Measurements from ENCODE around the gene PHF13.
A peak's percentile ranks its signal among the peaks of the same experiment; 100 is the strongest.

Gene PHF13

DNA sequence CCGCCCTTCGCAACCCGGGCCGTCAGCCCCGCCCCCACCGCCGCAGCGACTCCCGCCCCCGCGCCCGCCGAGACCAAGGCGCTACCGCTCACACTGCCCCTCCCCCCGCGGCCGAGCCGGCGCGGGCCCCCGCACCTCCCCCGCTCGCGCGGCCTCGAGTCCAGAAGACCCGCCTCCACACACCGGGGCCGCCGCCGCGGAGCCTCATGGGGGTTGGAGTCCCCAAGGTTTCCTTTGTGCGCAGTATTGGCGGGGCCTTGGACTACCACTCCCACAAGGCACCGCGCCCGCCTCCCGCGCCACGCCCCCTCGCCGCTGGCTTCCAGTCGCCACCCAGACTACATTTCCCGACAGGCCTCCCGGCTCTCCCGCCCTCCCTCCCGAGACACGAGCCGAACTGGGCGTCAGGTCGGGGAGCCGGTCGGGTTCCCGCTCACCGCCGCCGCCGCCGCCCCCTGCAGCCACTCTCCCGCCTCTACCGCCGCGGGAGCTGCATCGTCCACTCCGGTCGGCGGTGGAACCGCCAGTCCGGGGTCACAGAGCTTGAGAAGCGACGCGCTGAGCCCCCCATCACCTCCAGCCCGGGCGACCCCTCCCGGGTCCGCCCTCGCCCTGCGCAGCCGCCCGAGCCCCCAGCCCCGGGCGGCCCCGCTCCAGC, at the start of gene PHF13:
Gene PHF13 (plus strand): TSS at position 371 of the 658 bp plus-strand sequence. CDS start 336 bp downstream, outside the sequence.
- peak; percentile 99 for DNase-seq (ENCODE audit: low read depth in 2 of 2)

DNA sequence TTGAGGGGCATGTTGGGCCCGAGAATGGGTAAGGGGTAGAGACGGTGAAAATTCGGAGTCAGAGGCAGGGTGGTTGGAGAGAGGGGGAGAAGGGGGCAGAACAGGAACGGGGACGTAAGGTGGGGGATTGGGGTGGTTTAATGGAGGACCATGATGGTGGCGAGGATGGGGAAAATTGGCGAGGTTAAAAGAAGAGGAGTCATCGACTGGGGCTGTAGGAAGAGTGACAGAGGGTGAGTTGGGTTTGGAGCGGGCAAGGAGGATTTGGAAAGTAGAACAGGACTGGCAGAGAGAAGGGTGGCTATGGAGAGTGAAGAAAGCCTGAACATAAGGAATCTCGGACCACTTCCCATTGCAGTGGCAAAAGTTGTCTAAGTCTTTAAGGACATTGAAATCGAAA, 44.5 kb upstream of the PHF13 start:
- no peak for DNase-seq (ENCODE audit: low read depth in 2 of 2)

DNA sequence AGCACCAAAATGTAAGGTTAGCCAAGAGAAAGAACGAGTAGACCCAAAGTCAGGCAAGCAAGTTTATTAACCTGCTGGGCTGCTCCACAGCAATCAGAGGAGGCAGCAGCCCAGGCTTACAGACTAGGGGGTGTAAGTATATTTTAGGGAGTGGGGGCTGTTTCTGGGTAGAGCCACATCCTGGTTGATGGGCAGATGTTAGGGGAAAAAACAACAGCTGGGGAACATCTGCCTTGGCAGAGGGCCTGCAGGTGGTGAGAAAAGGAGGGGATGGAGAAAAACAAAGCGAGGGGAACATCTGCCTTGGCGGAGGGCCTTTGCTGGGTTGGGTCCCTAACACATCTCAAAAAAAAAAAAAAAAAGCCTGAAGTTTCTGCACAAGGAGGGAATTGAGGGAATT, 43.4 kb upstream of the PHF13 start:
- DNase-seq (ENCODE audit: low read depth in 2 of 2), result no peak

DNA sequence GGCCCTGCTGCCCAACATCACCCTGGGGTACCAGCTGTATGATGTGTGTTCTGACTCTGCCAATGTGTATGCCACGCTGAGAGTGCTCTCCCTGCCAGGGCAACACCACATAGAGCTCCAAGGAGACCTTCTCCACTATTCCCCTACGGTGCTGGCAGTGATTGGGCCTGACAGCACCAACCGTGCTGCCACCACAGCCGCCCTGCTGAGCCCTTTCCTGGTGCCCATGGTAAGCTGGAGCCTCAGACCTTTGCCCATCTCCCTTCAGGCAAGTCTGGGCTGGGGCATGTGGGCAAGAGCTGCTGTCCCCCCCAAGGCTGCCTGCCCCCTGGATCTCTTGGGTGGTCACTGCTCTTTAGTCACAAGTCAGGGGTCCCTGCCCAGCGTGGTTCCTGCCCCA, 42.5 kb upstream of the PHF13 start:
- no peak for DNase-seq (ENCODE audit: low read depth in 2 of 2)

DNA sequence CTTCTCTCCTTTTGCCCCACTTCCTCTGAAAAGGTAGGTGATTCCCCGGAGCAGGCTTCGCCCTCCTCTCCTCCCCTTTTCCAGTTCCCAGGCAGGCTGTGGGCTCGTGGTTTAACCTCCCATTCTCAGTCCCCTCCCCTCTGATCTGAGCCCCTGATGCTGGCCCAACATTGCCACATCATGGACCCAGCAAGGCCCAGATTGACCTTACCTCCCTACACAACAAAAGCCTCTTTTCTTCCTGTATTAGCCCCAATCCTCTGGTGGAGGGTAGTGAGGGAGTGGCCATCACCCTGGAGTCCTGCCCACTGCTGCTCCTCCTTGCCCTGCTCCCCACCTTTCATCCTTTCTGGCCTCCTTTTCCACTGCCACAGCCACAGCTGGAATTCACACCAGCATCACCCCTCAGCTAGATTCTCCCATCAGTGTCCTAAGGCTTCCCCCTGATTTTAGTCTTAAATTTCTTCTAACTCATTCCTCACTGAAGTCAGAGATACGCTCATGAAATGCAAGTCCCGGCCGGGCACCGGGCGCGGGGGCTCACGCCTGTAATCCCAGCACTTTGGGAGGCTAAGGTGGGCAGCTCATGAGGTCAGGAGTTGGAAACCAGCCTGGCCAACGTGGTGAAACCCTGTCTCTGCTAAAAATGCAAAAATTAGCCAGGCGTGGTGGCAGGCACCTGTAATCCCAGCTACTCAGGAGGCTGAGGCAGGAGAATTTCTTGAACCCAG, 40.7 kb upstream of the PHF13 start:
- no peak for DNase-seq (ENCODE audit: low read depth in 2 of 2)

DNA sequence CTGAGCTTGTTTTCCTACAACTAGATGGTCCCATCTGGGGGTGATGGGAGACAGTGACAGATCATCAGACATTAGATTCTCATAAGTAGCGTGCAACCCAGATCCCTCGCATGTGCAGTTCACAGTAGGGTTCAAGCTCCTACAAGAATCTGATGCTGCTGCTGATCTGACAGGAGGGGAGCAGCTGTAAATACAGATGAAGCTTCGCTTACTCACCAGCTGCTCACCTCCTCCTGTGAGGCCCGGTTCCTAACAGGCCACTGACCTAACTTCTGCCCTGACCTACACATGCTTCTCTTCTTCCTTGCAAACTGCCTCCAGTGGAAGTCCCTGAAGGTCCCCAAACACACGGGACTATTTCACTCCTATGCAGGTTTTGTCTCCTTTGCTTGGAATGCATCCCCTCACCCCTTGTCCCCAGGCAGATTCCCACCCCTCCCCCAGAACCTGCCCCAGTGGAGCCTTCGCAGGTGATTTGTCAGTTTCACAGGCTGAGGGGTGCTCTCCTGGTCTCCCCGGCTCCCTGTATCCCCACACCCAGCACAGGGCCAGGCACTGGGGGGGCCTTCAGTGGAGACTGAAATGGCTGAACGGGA, 39.4 kb upstream of the PHF13 start:
- DNase-seq (ENCODE audit: low read depth in 2 of 2), result no peak

DNA sequence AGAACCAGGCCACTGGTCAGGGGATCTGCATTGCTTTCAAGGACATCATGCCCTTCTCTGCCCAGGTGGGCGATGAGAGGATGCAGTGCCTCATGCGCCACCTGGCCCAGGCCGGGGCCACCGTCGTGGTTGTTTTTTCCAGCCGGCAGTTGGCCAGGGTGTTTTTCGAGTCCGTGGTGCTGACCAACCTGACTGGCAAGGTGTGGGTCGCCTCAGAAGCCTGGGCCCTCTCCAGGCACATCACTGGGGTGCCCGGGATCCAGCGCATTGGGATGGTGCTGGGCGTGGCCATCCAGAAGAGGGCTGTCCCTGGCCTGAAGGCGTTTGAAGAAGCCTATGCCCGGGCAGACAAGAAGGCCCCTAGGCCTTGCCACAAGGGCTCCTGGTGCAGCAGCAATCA, 38.7 kb upstream of the PHF13 start:
- DNase-seq (ENCODE audit: low read depth in 2 of 2), result no peak

DNA sequence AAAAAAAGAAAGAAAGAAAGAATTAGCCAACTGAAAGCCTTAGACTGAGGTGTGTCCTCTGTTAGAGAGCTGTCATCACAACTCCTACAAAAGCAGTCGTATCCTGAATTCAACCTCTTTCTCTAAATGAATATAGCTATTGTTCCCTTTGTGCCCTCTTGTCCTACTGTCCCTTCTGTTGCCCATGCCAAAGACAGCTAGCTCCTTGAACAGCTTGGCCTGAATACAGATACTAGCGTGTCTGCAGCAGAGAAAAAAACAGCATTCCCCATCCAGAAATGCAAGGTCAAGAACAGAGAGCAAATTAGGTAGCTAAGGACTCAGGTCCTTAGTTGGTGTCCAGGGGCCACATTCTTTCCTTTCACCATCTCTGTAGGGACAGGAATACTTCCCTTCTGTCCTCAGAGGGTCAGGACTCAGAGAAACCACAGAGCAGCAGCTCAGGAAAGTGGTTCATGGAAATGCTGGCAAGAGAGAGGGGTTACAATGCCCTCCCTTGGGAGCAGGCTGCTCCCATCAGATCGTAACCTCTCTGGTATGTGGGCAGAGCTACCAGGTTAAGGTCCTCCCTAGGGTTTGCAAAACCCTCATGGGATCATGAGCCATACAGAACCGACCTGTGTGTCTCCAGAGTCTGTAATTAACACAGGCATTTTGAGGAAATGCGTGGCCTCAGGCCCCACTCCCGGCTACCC, 35.6 kb upstream of the PHF13 start:
- no peak for DNase-seq (ENCODE audit: low read depth in 2 of 2)

DNA sequence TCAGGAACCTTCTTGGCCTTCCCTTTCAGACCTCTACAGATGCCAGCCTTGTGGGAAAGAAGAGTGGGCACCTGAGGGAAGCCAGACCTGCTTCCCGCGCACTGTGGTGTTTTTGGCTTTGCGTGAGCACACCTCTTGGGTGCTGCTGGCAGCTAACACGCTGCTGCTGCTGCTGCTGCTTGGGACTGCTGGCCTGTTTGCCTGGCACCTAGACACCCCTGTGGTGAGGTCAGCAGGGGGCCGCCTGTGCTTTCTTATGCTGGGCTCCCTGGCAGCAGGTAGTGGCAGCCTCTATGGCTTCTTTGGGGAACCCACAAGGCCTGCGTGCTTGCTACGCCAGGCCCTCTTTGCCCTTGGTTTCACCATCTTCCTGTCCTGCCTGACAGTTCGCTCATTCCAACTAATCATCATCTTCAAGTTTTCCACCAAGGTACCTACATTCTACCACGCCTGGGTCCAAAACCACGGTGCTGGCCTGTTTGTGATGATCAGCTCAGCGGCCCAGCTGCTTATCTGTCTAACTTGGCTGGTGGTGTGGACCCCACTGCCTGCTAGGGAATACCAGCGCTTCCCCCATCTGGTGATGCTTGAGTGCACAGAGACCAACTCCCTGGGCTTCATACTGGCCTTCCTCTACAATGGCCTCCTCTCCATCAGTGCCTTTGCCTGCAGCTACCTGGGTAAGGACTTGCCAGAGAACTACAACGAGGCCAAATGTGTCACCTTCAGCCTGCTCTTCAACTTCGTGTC, 34.7 kb upstream of the PHF13 start:
- no peak for DNase-seq (ENCODE audit: low read depth in 2 of 2)

DNA sequence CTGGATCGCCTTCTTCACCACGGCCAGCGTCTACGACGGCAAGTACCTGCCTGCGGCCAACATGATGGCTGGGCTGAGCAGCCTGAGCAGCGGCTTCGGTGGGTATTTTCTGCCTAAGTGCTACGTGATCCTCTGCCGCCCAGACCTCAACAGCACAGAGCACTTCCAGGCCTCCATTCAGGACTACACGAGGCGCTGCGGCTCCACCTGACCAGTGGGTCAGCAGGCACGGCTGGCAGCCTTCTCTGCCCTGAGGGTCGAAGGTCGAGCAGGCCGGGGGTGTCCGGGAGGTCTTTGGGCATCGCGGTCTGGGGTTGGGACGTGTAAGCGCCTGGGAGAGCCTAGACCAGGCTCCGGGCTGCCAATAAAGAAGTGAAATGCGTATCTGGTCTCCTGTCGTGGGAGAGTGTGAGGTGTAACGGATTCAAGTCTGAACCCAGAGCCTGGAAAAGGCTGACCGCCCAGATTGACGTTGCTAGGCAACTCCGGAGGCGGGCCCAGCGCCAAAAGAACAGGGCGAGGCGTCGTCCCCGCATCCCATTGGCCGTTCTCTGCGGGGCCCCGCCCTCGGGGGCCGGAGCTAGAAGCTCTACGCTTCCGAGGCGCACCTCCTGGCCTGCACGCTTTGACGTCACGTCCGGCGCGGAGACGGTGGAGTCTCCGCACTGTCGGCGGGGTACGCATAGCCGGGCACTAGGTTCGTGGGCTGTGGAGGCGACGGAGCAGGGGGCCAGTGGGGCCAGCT, 34.0 kb upstream of the PHF13 start, which contains the start of gene ZBTB48:
Gene ZBTB48 (plus strand): TSS at position 621 of the 745 bp plus-strand sequence. CDS start 616 bp downstream, outside the sequence.
- peak; percentile 93 to 95 for DNase-seq (ENCODE audit: low read depth in 2 of 2)

DNA sequence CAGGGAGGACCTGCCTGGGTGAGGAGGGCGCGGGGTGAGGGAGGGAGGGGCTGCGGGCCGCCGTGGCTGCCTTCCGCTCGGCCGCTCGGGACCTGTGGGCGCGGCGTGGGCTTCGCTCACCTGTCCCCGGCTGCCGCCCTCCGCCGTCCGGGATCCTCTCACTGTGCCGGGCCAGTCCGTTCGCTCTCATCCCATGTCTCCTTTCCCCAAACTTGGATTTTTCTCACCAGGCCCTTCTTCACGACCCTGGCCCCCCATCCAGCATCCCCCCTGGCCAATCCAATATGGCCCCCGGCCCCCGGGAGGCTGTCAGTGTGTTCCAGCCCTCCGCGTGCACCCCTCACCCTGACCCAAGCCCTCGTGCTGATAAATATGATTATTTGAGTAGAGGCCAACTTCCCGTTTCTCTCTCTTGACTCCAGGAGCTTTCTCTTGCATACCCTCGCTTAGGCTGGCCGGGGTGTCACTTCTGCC, 33.4 kb upstream of the PHF13 start:
- DNase-seq (ENCODE audit: low read depth in 2 of 2), result no peak

DNA sequence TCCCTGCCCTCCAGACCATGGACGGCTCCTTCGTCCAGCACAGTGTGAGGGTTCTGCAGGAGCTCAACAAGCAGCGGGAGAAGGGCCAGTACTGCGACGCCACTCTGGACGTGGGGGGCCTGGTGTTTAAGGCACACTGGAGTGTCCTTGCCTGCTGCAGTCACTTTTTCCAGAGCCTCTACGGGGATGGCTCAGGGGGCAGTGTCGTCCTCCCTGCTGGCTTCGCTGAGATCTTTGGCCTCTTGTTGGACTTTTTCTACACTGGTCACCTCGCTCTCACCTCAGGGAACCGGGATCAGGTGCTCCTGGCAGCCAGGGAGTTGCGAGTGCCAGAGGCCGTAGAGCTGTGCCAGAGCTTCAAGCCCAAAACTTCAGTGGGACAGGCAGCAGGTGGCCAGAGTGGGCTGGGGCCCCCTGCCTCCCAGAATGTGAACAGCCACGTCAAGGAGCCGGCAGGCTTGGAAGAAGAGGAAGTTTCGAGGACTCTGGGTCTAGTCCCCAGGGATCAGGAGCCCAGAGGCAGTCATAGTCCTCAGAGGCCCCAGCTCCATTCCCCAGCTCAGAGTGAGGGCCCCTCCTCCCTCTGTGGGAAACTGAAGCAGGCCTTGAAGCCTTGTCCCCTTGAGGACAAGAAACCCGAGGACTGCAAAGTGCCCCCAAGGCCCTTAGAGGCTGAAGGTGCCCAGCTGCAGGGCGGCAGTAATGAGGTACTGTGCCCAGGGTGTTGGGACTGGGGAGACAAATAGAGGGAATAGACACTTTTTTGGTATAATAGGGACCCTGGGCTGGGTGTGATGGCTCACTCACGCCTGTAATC, 32.7 kb upstream of the PHF13 start:
- DNase-seq (ENCODE audit: low read depth in 2 of 2), result no peak

DNA sequence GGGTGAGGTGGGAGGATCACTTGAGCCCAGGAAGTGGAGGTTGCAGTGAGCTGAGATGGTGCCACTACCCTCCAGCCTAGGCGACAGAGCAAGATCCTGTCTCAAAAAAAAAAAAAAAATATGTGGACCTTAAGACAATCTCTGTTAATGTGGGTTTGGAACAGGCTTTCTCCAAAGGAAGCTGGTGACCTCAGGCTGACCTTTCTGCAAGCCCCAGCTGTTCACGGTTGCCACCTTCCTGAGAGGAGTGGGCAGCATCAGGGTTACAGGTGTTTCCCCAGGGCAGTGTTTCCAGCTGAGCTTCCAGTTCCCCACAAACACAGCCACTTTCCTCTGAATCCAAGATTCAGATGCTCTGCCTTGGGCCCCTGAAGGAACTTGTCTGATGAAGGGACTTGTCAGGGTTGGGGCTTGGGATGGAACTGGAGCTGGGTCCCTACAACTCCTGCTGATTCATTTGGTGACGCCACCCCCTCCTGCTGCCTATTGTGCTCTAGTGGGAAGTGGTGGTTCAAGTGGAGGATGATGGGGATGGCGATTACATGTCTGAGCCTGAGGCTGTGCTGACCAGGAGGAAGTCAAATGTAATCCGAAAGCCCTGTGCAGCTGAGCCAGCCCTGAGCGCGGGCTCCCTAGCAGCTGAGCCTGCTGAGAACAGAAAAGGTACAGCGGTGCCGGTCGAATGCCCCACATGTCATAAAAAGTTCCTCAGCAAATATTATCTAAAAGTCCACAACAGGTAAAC, 31.8 kb upstream of the PHF13 start:
- DNase-seq (ENCODE audit: low read depth in 2 of 2), result no peak

DNA sequence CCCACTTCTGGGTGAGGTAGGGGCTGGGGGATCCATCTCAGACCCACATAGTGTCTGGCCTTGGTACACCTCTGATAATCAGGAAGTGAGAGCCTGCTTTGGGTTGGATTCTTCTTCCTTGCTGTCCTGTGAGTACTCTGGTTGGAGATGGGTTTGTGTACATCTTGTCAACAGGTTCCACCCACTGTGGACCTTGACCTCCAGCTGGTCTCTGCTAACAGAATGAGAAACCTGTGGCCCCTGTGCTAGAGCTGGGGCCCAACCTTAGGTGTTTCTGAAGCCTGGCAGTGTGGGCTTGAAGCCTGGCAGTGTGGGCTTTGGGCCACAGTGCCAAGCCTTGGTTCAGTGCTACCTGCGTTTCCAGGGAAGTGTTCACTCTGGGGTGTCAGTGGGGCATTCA, 31.2 kb upstream of the PHF13 start:
- no peak for DNase-seq (ENCODE audit: low read depth in 2 of 2)

DNA sequence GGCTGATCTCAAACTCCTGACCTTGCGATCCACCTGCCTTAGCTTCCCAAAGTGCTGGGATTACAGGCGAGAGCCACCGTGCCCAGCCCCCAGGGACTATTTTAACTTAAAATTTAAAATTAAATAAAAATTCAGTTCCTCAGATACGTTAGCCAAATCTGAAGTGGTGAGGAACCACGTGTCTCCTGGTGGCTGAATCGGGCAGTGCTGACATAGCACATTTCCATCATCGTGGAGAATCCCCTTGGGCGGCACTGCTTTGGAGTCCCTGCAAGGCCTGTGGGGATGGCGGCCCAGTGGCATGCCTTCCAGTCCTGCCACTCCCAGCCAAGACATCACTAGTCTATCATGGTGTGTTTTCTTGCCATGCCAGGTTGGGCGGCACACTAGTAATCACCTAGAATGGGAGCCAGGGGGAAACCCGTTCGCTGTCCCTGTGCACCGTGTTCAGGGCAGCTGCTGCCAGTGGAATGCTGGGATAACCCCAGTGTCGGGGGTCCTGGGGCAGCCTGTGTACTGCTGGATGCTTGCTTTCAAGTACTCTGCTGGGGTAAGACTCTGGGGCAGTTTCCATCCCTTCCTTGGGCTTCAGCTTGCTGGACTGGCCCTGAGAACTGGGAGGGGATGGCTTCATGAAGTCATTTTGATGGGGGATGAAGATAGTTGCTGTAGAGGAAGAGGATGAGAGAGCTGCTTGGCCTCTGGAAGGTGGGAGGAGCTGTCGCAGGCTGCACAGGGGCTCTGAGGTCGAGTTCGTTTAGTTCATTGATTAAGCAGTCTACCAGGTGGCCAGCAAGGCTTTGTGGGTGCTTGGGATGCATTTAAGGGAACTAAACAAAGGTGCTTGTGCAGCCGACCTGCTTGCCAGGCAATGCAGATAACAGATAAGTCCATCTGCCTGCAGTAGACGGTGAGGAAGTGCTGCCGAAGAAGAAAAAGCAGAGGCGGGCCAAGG, 29.1 kb upstream of the PHF13 start:
- DNase-seq (ENCODE audit: low read depth in 2 of 2), result no peak

DNA sequence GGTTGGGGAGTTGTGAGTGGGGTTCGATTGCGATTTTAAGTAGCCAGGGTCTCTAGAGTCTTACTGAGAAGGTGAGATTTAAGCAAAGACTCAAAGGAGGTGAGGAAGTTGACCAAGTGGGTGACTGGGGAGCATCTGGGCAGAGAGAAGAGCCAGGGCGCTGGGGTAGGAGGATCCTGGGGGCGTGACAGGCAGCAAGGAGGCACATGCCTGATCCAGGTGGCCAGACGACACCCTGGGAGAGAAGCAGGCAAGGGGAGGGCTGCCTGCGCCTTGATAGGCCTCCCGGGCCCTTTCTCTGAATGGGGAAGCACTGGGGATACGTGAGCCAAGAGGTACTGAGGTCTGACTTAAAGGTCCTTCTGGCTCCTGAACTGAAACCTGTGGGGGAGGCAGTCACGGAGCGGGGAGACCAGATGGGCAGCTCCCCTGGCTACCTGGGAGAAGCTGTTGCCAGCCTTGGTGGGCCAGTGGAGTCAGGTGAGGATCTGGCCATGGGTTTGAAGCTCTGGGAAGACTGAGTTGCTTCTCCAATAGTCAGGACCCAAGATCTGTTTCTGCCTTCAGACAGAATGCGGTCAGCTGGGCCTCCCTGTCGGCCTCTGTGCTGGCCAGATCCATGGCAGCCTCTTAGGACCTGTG, 28.3 kb upstream of the PHF13 start:
- no peak for DNase-seq (ENCODE audit: low read depth in 2 of 2)

DNA sequence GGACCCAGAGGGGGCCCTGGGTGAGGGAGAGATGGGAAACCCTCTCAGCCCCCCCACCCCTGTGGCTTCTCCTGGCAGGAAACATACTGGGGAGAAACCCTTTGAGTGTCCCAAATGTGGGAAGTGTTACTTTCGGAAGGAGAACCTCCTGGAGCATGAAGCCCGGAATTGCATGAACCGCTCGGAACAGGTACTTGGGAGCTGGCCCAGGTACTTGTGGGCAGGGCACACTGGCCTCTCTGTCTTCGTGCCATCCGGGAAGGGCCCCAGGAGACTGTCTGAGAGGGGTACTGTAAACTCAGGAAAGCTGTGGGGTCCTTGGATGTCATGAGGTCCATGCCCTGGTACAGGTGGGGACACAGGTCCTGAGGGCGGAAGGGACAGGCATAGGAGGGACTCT, 27.7 kb upstream of the PHF13 start:
- no peak for DNase-seq (ENCODE audit: low read depth in 2 of 2)

DNA sequence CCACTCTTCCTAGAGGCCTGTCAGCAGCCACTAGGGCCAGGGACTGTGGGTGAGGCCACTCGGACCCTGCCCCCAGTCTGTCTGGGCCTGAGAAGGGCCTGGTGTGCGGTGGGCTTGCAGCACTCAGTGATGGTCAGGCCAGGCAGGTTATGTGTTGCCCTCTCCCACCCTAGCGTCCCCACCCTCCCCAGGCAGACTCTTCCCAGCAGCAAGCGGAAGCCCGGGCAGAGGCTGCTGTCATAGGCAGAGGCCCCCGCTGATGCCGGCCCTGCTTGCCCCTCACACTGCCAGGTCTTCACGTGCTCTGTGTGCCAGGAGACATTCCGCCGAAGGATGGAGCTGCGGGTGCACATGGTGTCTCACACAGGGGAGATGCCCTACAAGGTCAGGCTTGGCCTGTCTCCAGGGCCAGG, 27.1 kb upstream of the PHF13 start:
- DNase-seq (ENCODE audit: low read depth in 2 of 2), result no peak
